Jurkat, Clone E6-1 (cell line): ENCODE results near the gene RAMP3.

Source experiments
- DNase-seq: peaks from one replicate; pipeline ENCODE4 v3.0.0-alpha.2; 2011; ENCODE audit warnings: low read depth, low spot score
- H3K4me3 ChIP-seq: 2 replicates; pipeline ENCODE4 v1.5.1; 2011; ENCODE audit warnings: mild to moderate bottlenecking, low read length, control low read depth, moderate library complexity

Gene RAMP3

GRCh38 chr7:45211066-45211465 lies 53.5 kb downstream of the RAMP3 start:
- DNase-seq = no peak

GRCh38 chr7:45211958-45212357 lies 54.4 kb downstream of the RAMP3 start:
- H3K4me3 ChIP-seq = no peak overlapping the region
- no peak for DNase-seq

More at GRCh38 chr7:45211066-45211465, 53.5 kb downstream of the RAMP3 start:
- H3K4me3 ChIP-seq = no peak overlapping the region

GRCh38 chr7:45212606-45213005 lies 55.0 kb downstream of the RAMP3 start:
- DNase-seq = no peak
- no peak overlapping the region for H3K4me3 ChIP-seq

- no peak for DNase-seq
- no peak overlapping the region for H3K4me3 ChIP-seq
Observed at GRCh38 chr7:45215601-45216062, 58.0 kb downstream of the RAMP3 start.

- no peak for DNase-seq
- H3K4me3 ChIP-seq = no peak overlapping the region
Observed at GRCh38 chr7:45216181-45216580, 58.6 kb downstream of the RAMP3 start.

- H3K4me3 ChIP-seq = no peak overlapping the region
- DNase-seq = no peak
Observed at GRCh38 chr7:45216622-45217165, 59.1 kb downstream of the RAMP3 start.

- DNase-seq = no peak
- H3K4me3 ChIP-seq = no peak overlapping the region
Observed at GRCh38 chr7:45217358-45217757, 59.8 kb downstream of the RAMP3 start.

GRCh38 chr7:45219130-45219529 lies 61.5 kb downstream of the RAMP3 start:
- H3K4me3 ChIP-seq = no peak overlapping the region
- no peak for DNase-seq

- DNase-seq = no peak
- H3K4me3 ChIP-seq = no peak overlapping the region
Observed at GRCh38 chr7:45219801-45220435, 62.3 kb downstream of the RAMP3 start.

GRCh38 chr7:45220846-45221618 lies 63.4 kb downstream of the RAMP3 start:
- H3K4me3 ChIP-seq = no peak overlapping the region
- no peak for DNase-seq

GRCh38 chr7:45221896-45222604 lies 64.5 kb downstream of the RAMP3 start:
- H3K4me3 ChIP-seq = no peak overlapping the region
- no peak for DNase-seq

GRCh38 chr7:45223078-45223477 lies 65.5 kb downstream of the RAMP3 start:
- DNase-seq = no peak
- H3K4me3 ChIP-seq = no peak overlapping the region

- H3K4me3 ChIP-seq = no peak overlapping the region
- no peak for DNase-seq
Observed at GRCh38 chr7:45223728-45224630, 66.4 kb downstream of the RAMP3 start.

GRCh38 chr7:45224832-45225231 lies 67.2 kb downstream of the RAMP3 start:
- H3K4me3 ChIP-seq = no peak overlapping the region
- DNase-seq = no peak

GRCh38 chr7:45225311-45225947 lies 67.8 kb downstream of the RAMP3 start:
- H3K4me3 ChIP-seq = no peak overlapping the region
- no peak for DNase-seq

- DNase-seq = no peak
- H3K4me3 ChIP-seq = no peak overlapping the region
Observed at GRCh38 chr7:45225948-45226335, 68.4 kb downstream of the RAMP3 start.

GRCh38 chr7:45229156-45229920 lies 71.7 kb downstream of the RAMP3 start:
- DNase-seq = no peak
- H3K4me3 ChIP-seq = no peak overlapping the region

GRCh38 chr7:45230083-45230482 lies 72.5 kb downstream of the RAMP3 start:
- DNase-seq = no peak
- no peak overlapping the region for H3K4me3 ChIP-seq
